ENCODE data around the gene FILIP1. TPM values are rescaled to one million over a fixed set of nuclear protein-coding genes. Genes with fewer than 3 reads are reported as not detected.

FILIP1 gene
- total RNA-seq, 5 donors from 2014 or later (not counting 1 experiment from before 2014, with no cell fraction given) = 0.07 to 0.09 TPM; not detected in 3

DNA sequence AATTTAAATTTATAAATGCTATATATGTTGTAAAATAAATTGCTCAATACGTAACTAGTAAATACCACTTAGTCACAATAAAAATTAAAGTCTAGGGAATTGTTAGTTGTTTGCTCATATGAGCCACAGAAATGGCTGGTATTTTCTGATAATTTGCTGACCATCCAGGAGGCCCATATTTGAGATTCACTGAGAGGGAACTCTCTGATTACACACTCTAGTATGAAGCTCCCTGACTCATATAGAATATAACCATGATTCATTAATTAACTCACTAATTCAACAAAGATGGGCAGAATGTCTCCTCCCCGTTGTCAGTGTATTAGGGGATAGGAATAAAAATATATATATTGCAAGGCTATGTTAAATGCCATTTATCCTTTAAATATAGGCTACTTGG is 162.4 kb downstream of the FILIP1 start:
- H3K4me1 ChIP-seq (ENCODE audit: control insufficient read depth in 1 of 2, extremely low read depth in 1 of 2, insufficient read depth in 2 of 2, low read length in 2 of 2) = no peaks in the 10 kb centered on the region
- H3K4me3 Mint-ChIP-seq = no peak overlapping the region
- H3K27ac ChIP-seq (ENCODE audit: low read length) = no peak overlapping the region
- no peaks in the 10 kb centered on the region for H3K9me3 ChIP-seq
- H3K27ac Mint-ChIP-seq = no peak overlapping the region
- ChIA-PET POLR2A (interaction anchor here in 1 of 2 donors (0.6 kb wide), 1 partner anchor 43 kb away, joined by 3 read pairs; no protein-coding TSS in a partner anchor), CTCF (no interaction called here)
- no peaks in the 10 kb centered on the region for H3K27me3 ChIP-seq (replicated peaks in 1 of 2; ENCODE audit: control insufficient read depth in 2 of 2, extremely low read depth in 1 of 2, insufficient read depth in 2 of 2, low read length in 1 of 2)
- no peaks in the 10 kb centered on the region for H3K9me3 Mint-ChIP-seq
- no peaks in the 10 kb centered on the region for H3K4me1 Mint-ChIP-seq
- no peaks in the 10 kb centered on the region for H3K36me3 ChIP-seq (ENCODE audit: control insufficient read depth in 2 of 2, extremely low read depth in 1 of 2, insufficient read depth in 1 of 2, low read length in 1 of 2)
- WGBS (ENCODE audit: insufficient coverage) = no CpG with 5 or more reads among the region's 2 CpGs
- no peaks in the 10 kb centered on the region for H3K36me3 Mint-ChIP-seq
- H3K4me3 ChIP-seq (ENCODE audit: control insufficient read depth in 1 of 2, extremely low read depth in 1 of 2, low read length in 1 of 2) = no peak overlapping the region
- peaks cover 12 to 15% of the 10 kb centered on the region in 2 donors for H3K27me3 Mint-ChIP-seq
- ATAC-seq (replicated peaks in 1 of 4) (no peak), DNase-seq (no peak)

- Histone ChIP-seq H3K4me1 (ENCODE audit: control insufficient read depth in 1 of 2, extremely low read depth in 1 of 2, insufficient read depth in 2 of 2, low read length in 2 of 2) (no peaks in the 10 kb centered on the region), H3K27me3 (replicated peaks in 1 of 2; ENCODE audit: control insufficient read depth in 2 of 2, extremely low read depth in 1 of 2, insufficient read depth in 2 of 2, low read length in 1 of 2) (peaks cover 0 to 4% of the 10 kb centered on the region in 2 experiments), H3K9me3 (no peaks in the 10 kb centered on the region), H3K27ac (ENCODE audit: low read length) (no peak overlapping the region), H3K4me3 (ENCODE audit: control insufficient read depth in 1 of 2, extremely low read depth in 1 of 2, low read length in 1 of 2) (no peak overlapping the region), H3K36me3 (ENCODE audit: control insufficient read depth in 2 of 2, extremely low read depth in 1 of 2, insufficient read depth in 1 of 2, low read length in 1 of 2) (no peaks in the 10 kb centered on the region)
- Mint-ChIP-seq H3K4me1 (no peaks in the 10 kb centered on the region), H3K4me3 (no peak overlapping the region), H3K27ac (no peak overlapping the region), H3K9me3 (no peaks in the 10 kb centered on the region), H3K27me3 (peaks cover 14 to 15% of the 10 kb centered on the region in 2 donors), H3K36me3 (no peaks in the 10 kb centered on the region)
- no peak for ATAC-seq (replicated peaks in 1 of 4)
- POLR2A ChIA-PET = no interaction called here
- DNase-seq = no peak
- no CpG with 5 or more reads among the region's 1 CpG for WGBS (ENCODE audit: insufficient coverage)
- CTCF ChIA-PET = interaction anchor here in 1 of 2 donors (0.7 kb wide), 1 partner anchor 15 kb away, joined by 3 read pairs; no protein-coding TSS in a partner anchor
These were observed 163.9 kb downstream of the FILIP1 start for GRCh38 chr6:75329703-75330102.

- no peaks in the 10 kb centered on the region for H3K36me3 Mint-ChIP-seq
- H3K27me3 ChIP-seq (replicated peaks in 1 of 2; ENCODE audit: control insufficient read depth in 2 of 2, extremely low read depth in 1 of 2, insufficient read depth in 2 of 2, low read length in 1 of 2) = peaks cover 0 to 4% of the 10 kb centered on the region in 2 experiments
- no peak overlapping the region for H3K4me3 ChIP-seq (ENCODE audit: control insufficient read depth in 1 of 2, extremely low read depth in 1 of 2, low read length in 1 of 2)
- no peaks in the 10 kb centered on the region for H3K36me3 ChIP-seq (ENCODE audit: control insufficient read depth in 2 of 2, extremely low read depth in 1 of 2, insufficient read depth in 1 of 2, low read length in 1 of 2)
- no peaks in the 10 kb centered on the region for H3K9me3 ChIP-seq
- H3K4me3 Mint-ChIP-seq = no peak overlapping the region
- no CpG with 5 or more reads among the region's 1 CpG for WGBS (ENCODE audit: insufficient coverage)
- no peaks in the 10 kb centered on the region for H3K9me3 Mint-ChIP-seq
- H3K4me1 Mint-ChIP-seq = no peaks in the 10 kb centered on the region
- ATAC-seq (replicated peaks in 1 of 4) = no peak
- CTCF ChIA-PET = no interaction called here
- H3K27ac ChIP-seq (ENCODE audit: low read length) = no peak overlapping the region
- H3K27ac Mint-ChIP-seq = no peak overlapping the region
- H3K4me1 ChIP-seq (ENCODE audit: control insufficient read depth in 1 of 2, extremely low read depth in 1 of 2, insufficient read depth in 2 of 2, low read length in 2 of 2) = no peaks in the 10 kb centered on the region
- peaks cover 12 to 19% of the 10 kb centered on the region in 2 donors for H3K27me3 Mint-ChIP-seq
- POLR2A ChIA-PET = no interaction called here
- no peak for DNase-seq
These were observed 165.8 kb downstream of the FILIP1 start for GRCh38 chr6:75327807-75328206.

- 77% methylated on average over 2 of the region's 2 CpGs for WGBS (ENCODE audit: insufficient coverage)
These were observed 166.9 kb downstream of the FILIP1 start for GRCh38 chr6:75326557-75327258.

GRCh38 chr6:75318900-75319299 is 174.7 kb downstream of the FILIP1 start:
- Mint-ChIP-seq H3K4me1 (no peaks in the 10 kb centered on the region), H3K27ac (no peak overlapping the region), H3K9me3 (no peaks in the 10 kb centered on the region), H3K36me3 (no peaks in the 10 kb centered on the region), H3K4me3 (no peak overlapping the region), H3K27me3 (peaks cover 23 to 37% of the 10 kb centered on the region in 2 donors)
- no peak for ATAC-seq (replicated peaks in 1 of 4)
- Histone ChIP-seq H3K9me3 (no peaks in the 10 kb centered on the region), H3K27me3 (replicated peaks in 1 of 2; ENCODE audit: control insufficient read depth in 2 of 2, extremely low read depth in 1 of 2, insufficient read depth in 2 of 2, low read length in 1 of 2) (no peaks in the 10 kb centered on the region), H3K4me1 (ENCODE audit: control insufficient read depth in 1 of 2, extremely low read depth in 1 of 2, insufficient read depth in 2 of 2, low read length in 2 of 2) (no peaks in the 10 kb centered on the region), H3K36me3 (ENCODE audit: control insufficient read depth in 2 of 2, extremely low read depth in 1 of 2, insufficient read depth in 1 of 2, low read length in 1 of 2) (no peaks in the 10 kb centered on the region), H3K4me3 (ENCODE audit: control insufficient read depth in 1 of 2, extremely low read depth in 1 of 2, low read length in 1 of 2) (no peak overlapping the region), H3K27ac (ENCODE audit: low read length) (no peak overlapping the region)
- 78% methylated on average over 2 of the region's 2 CpGs for WGBS (ENCODE audit: insufficient coverage)
- DNase-seq = no peak
- ChIA-PET CTCF (no interaction called here), POLR2A (interaction anchor here in 1 of 2 donors (0.6 kb wide), 1 partner anchor 20 kb away, joined by 7 read pairs; no protein-coding TSS in a partner anchor)

More at GRCh38 chr6:75326557-75327258, 166.9 kb downstream of the FILIP1 start:
- no peak for DNase-seq
- Histone ChIP-seq H3K36me3 (ENCODE audit: control insufficient read depth in 2 of 2, extremely low read depth in 1 of 2, insufficient read depth in 1 of 2, low read length in 1 of 2) (no peaks in the 10 kb centered on the region), H3K4me1 (ENCODE audit: control insufficient read depth in 1 of 2, extremely low read depth in 1 of 2, insufficient read depth in 2 of 2, low read length in 2 of 2) (no peaks in the 10 kb centered on the region), H3K4me3 (ENCODE audit: control insufficient read depth in 1 of 2, extremely low read depth in 1 of 2, low read length in 1 of 2) (no peak overlapping the region), H3K27me3 (replicated peaks in 1 of 2; ENCODE audit: control insufficient read depth in 2 of 2, extremely low read depth in 1 of 2, insufficient read depth in 2 of 2, low read length in 1 of 2) (peaks cover 0 to 4% of the 10 kb centered on the region in 2 experiments), H3K9me3 (no peaks in the 10 kb centered on the region), H3K27ac (ENCODE audit: low read length) (no peak overlapping the region)
- no peaks in the 10 kb centered on the region for H3K36me3 Mint-ChIP-seq
- H3K27ac Mint-ChIP-seq = no peak overlapping the region
- H3K27me3 Mint-ChIP-seq = peaks cover 7 to 16% of the 10 kb centered on the region in 2 donors
- H3K4me1 Mint-ChIP-seq = no peaks in the 10 kb centered on the region
- ChIA-PET CTCF (interaction anchor here in 1 of 2 donors (1.0 kb wide), 1 partner anchor 1372 kb away, joined by 3 read pairs; no protein-coding TSS in a partner anchor), POLR2A (no interaction called here)
- H3K9me3 Mint-ChIP-seq = no peaks in the 10 kb centered on the region
- H3K4me3 Mint-ChIP-seq = no peak overlapping the region
- no peak for ATAC-seq (replicated peaks in 1 of 4)

DNA sequence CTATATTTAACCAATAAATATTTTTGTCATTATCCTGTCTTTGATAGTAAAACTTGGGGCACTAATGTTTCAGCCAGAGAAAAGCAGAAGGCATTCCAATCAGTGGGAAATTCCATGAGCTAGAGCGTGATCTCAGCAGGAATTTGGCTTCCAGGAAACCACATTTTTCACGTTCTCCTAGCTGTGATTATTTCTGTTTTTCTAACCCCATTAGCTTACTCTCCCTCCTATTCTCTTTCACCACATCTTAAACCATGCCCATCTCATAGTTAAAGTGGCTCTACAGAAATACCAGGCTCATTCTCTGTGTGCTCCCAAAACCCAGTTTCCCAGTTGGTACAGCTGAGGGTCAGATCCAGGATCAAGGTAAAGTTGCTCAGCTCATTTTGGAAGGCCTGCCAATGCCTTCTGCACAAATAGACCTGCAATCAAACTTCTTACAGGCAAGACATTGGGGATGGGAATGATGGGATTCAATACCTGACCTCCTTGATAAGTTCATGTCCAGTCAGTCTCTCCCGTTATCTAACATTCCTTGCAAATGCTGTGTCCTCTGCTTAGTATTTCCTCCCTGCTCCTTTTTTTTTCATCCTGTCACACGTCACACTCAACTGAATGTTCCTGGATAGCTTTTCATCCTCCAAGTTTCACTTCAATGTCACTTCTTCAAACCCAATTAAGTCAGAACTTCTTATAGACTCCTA is 175.9 kb downstream of the FILIP1 start:
- Histone ChIP-seq H3K27me3 (replicated peaks in 1 of 2; ENCODE audit: control insufficient read depth in 2 of 2, extremely low read depth in 1 of 2, insufficient read depth in 2 of 2, low read length in 1 of 2) (no peaks in the 10 kb centered on the region), H3K4me1 (ENCODE audit: control insufficient read depth in 1 of 2, extremely low read depth in 1 of 2, insufficient read depth in 2 of 2, low read length in 2 of 2) (no peaks in the 10 kb centered on the region), H3K36me3 (ENCODE audit: control insufficient read depth in 2 of 2, extremely low read depth in 1 of 2, insufficient read depth in 1 of 2, low read length in 1 of 2) (no peaks in the 10 kb centered on the region), H3K9me3 (no peaks in the 10 kb centered on the region), H3K27ac (ENCODE audit: low read length) (no peak overlapping the region), H3K4me3 (ENCODE audit: control insufficient read depth in 1 of 2, extremely low read depth in 1 of 2, low read length in 1 of 2) (no peak overlapping the region)
- POLR2A ChIA-PET = no interaction called here
- DNase-seq (no peak), ATAC-seq (replicated peaks in 1 of 4) (no peak)
- Mint-ChIP-seq H3K4me1 (no peaks in the 10 kb centered on the region), H3K9me3 (no peaks in the 10 kb centered on the region), H3K4me3 (no peak overlapping the region), H3K36me3 (no peaks in the 10 kb centered on the region), H3K27me3 (peaks cover 33 to 43% of the 10 kb centered on the region in 2 donors), H3K27ac (peak overlapping the region in 1 of 2 donors; percentile 13)
- 58% methylated on average over 3 of the region's 4 CpGs for WGBS (ENCODE audit: insufficient coverage)
- CTCF ChIA-PET = no interaction called here

Data from T-cell (primary cell).